K562 (cell line): ENCODE measurements around the gene PIP4K2A. TPM values are rescaled to one million over a fixed set of nuclear protein-coding genes. Genes with fewer than 3 reads are reported as not detected.

Source experiments
- ARID3B ChIP-seq: fragments of 250-450 bp; sonication (Bioruptor Pico); IDR thresholded peaks from 2 replicates; pipeline ENCODE4 v1.4.0; 2020; ENCODE audit warnings: borderline replicate concordance
- BRF1 ChIP-seq: IDR thresholded peaks from 3 replicates; pipeline ENCODE4 v1.6.1; 2011; ENCODE audit warnings: borderline replicate concordance, mild to moderate bottlenecking; ENCODE audit not compliant: insufficient read length; ENCODE audit errors: extremely low read depth
- EGR1 ChIP-seq: fragments of 450-650 bp; conservative IDR thresholded peaks from 2 replicates; pipeline ENCODE4 v1.6.1; 2017; ENCODE audit warnings: mild to moderate bottlenecking
- ELF1 ChIP-seq: fragments of 200-800 bp; sonication (Bioruptor generic); IDR thresholded peaks from 2 replicates; pipeline ENCODE4 v1.6.1; 2016; ENCODE audit warnings: missing genetic modification characterization, missing compliant biosample characterization
- HDGF ChIP-seq: fragments of 450-650 bp; IDR thresholded peaks from 2 replicates; pipeline ENCODE4 v1.6.1; 2016
- MITF ChIP-seq: IDR thresholded peaks from 2 replicates; pipeline ENCODE4 v1.6.1; 2014; ENCODE audit warnings: antibody characterized with exemption
- MTA3 ChIP-seq: fragments of 450-650 bp; formaldehyde crosslinking; IDR thresholded peaks from 2 replicates; pipeline ENCODE4 v1.6.1; 2017; ENCODE audit warnings: mild to moderate bottlenecking, borderline replicate concordance
- NFATC3 ChIP-seq: fragments of 450-650 bp; IDR thresholded peaks from 2 replicates; pipeline ENCODE4 v1.6.1; 2017; ENCODE audit warnings: mild to moderate bottlenecking
- NR4A1 ChIP-seq, 2 experiments: fragments of 250-450 bp in 1 of 2; fragments of 450-650 bp in 1 of 2; sonication (Bioruptor Pico) in 1 of 2; IDR thresholded peaks; 2 replicates each; pipeline versions ENCODE4 v1.4.0 to v1.6.1; 2016 to 2020; ENCODE audit warnings: mild to moderate bottlenecking in 2 of 2, missing compliant biosample characterization in 1 of 2, missing genetic modification characterization in 1 of 2, moderate library complexity in 1 of 2
- SMARCA5 ChIP-seq: fragments of 450-650 bp; IDR thresholded peaks from 2 replicates; pipeline ENCODE4 v1.6.1; 2016
- SREBF2 ChIP-seq: sonication (generic); formaldehyde crosslinking; IDR thresholded peaks from 2 replicates; pipeline ENCODE4 v1.4.0; 2020; ENCODE audit warnings: mild to moderate bottlenecking, missing genetic modification reagents
- TAF15 ChIP-seq: fragments of 200-400 bp; formaldehyde crosslinking; IDR thresholded peaks from 2 replicates; pipeline ENCODE4 v1.6.1; 2017; ENCODE audit warnings: mild to moderate bottlenecking, low read depth, low read length, moderate library complexity
- TARDBP ChIP-seq: fragments of 450-650 bp; IDR thresholded peaks from 2 replicates; pipeline ENCODE4 v1.6.1; 2016
- ZBTB5 ChIP-seq: fragments of 450-650 bp; IDR thresholded peaks from 2 replicates; pipeline ENCODE4 v1.6.1; 2017; ENCODE audit warnings: antibody characterized with exemption
- ZFP36 ChIP-seq: fragments of 150-350 bp; IDR thresholded peaks from 2 replicates; pipeline ENCODE4 v1.6.1; 2018; ENCODE audit warnings: low read length, low read depth; ENCODE audit not compliant: partially characterized antibody
- ZKSCAN3 ChIP-seq: fragments of 250-450 bp; sonication (Bioruptor Pico); IDR thresholded peaks from 2 replicates; pipeline ENCODE4 v1.4.0; 2020
- ZNF24 ChIP-seq: fragments of 450-650 bp; IDR thresholded peaks from 2 replicates; pipeline ENCODE4 v1.6.1; 2016
- ZNF717 ChIP-seq: fragments of 250-450 bp; sonication (Bioruptor Pico); IDR thresholded peaks from 2 replicates; pipeline ENCODE4 v1.5.0; 2021
- polyA plus RNA-seq, 8 experiments: library from polyadenylated mRNA; depleted of rRNA in 4 of 8; stranded (reverse) in 5 of 8; unstranded in 3 of 8; fragments of >200 nt; fragmentation: Nextera tagmentation in 2 of 8; fragmentation: Illumina TruSeq in 1 of 8; extraction: Ambion mirVana in 2 of 8; extraction: Trizol in 1 of 8; gene quantifications; 2 replicates each; pipeline versions ENCODE4 v1.2.1 to v1.2.3, GENCODE V29; 2011 to 2014; ENCODE audit warnings: inconsistent platforms in 1 of 8, missing spikeins in 1 of 8
- total RNA-seq, 7 experiments: library from RNA; depleted of rRNA in 6 of 7; stranded (reverse); fragments of >200 nt in 6 of 7; fragmentation: Illumina TruSeq in 2 of 7; extraction: Trizol in 2 of 7; gene quantifications; 2 replicates each; pipeline versions ENCODE4 v1.2.1 to v1.2.3, GENCODE V29; 2011 to 2021; ENCODE audit warnings: low replicate concordance in 1 of 7
- TF ChIP-seq, protein P1 (sequence below): fragments of 250-450 bp; sonication (Bioruptor Pico); IDR thresholded peaks from 2 replicates; pipeline ENCODE4 v1.5.1; 2021; ENCODE audit warnings: mild to moderate bottlenecking
- TF ChIP-seq, protein P2 (sequence below), 2 experiments: fragments of 450-650 bp; IDR thresholded peaks; 2 replicates each; pipeline ENCODE4 v1.6.1; 2018; ENCODE audit warnings: mild to moderate bottlenecking in 2 of 2, low read depth in 1 of 2; ENCODE audit not compliant: partially characterized antibody in 2 of 2

Gene PIP4K2A
- total and polyA plus RNA-seq, 9 of the 15 experiments (the other 6 are each of a cell fraction or from before 2014, with no cell fraction given): 35.6 to 117 (median 71.9) TPM

DNA sequence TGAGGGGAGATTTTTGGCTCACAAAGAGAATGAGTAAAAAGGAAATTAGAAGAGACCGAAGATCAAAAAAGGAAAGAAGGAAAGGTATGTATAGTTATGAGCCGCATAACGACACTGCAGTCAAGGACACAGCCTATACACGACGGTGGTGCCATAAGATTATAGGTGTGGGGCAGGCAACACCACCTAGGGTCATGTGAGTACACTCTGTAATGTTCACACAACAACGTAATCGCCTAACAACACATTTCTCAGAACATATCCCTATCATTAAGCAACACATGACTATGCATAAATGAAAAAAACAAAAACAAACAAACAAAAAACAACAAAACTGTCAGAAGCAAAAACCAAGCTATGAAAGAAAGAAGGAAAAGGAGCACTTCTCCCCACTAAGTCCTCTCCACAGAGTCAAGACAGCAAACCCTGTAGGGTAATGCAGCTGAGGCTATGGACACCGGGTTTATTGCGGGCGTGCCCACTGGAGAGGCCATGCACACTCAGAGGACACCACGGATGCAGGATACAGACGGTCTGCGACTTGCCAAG is 45.1 kb downstream of the PIP4K2A start (continued):
- no peak for TF ChIP-seq ZBTB5
- TF ChIP-seq NFATC3: no peak
- no peak for TF ChIP-seq ZNF24
- TF ChIP-seq EGR1: no peak
- no peak for TF ChIP-seq TAF15
- no peak for TF ChIP-seq ZKSCAN3 (CRISPR knock-in tag)
- TF ChIP-seq SMARCA5: no peak
- TF ChIP-seq NR4A1 (CRISPR knock-in tag; IDR thresholded peaks at IDR 0.05): no peak
- TF ChIP-seq NR4A1 (tag; IDR thresholded peaks at IDR 0.05): no peak
- no peak for TF ChIP-seq ARID3B (CRISPR knock-in tag)
- TF ChIP-seq, protein P1, sequence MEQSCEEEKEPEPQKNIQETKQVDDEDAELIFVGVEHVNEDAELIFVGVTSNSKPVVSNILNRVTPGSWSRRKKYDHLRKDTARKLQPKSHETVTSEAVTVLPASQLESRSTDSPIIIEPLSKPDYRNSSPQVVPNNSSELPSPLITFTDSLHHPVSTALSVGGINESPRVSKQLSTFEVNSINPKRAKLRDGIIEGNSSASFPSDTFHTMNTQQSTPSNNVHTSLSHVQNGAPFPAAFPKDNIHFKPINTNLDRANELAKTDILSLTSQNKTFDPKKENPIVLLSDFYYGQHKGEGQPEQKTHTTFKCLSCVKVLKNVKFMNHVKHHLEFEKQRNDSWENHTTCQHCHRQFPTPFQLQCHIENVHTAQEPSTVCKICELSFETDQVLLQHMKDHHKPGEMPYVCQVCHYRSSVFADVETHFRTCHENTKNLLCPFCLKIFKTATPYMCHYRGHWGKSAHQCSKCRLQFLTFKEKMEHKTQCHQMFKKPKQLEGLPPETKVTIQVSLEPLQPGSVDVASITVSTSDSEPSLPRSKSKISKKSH (CRISPR knock-in tag): no peak
- no peak for TF ChIP-seq TARDBP
- no peak for TF ChIP-seq MITF
- no peak for TF ChIP-seq ZFP36
- TF ChIP-seq ELF1 (tag): no peak
- TF ChIP-seq HDGF: 0 out of 2 replicates have a peak, but pooled peaks have one; percentile 31
- no peak for TF ChIP-seq MTA3
- no peak for TF ChIP-seq ZNF717 (CRISPR knock-in tag)
- no peak for TF ChIP-seq SREBF2 (CRISPR knock-in tag)
- TF ChIP-seq BRF1: no peak
- TF ChIP-seq, protein P2, sequence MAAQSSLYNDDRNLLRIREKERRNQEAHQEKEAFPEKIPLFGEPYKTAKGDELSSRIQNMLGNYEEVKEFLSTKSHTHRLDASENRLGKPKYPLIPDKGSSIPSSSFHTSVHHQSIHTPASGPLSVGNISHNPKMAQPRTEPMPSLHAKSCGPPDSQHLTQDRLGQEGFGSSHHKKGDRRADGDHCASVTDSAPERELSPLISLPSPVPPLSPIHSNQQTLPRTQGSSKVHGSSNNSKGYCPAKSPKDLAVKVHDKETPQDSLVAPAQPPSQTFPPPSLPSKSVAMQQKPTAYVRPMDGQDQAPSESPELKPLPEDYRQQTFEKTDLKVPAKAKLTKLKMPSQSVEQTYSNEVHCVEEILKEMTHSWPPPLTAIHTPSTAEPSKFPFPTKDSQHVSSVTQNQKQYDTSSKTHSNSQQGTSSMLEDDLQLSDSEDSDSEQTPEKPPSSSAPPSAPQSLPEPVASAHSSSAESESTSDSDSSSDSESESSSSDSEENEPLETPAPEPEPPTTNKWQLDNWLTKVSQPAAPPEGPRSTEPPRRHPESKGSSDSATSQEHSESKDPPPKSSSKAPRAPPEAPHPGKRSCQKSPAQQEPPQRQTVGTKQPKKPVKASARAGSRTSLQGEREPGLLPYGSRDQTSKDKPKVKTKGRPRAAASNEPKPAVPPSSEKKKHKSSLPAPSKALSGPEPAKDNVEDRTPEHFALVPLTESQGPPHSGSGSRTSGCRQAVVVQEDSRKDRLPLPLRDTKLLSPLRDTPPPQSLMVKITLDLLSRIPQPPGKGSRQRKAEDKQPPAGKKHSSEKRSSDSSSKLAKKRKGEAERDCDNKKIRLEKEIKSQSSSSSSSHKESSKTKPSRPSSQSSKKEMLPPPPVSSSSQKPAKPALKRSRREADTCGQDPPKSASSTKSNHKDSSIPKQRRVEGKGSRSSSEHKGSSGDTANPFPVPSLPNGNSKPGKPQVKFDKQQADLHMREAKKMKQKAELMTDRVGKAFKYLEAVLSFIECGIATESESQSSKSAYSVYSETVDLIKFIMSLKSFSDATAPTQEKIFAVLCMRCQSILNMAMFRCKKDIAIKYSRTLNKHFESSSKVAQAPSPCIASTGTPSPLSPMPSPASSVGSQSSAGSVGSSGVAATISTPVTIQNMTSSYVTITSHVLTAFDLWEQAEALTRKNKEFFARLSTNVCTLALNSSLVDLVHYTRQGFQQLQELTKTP (IDR thresholded peaks at IDR 0.05; ENCODE audit: low read depth in 1 of 2, partially characterized antibody in 2 of 2): peak in 1 of 2 experiments; percentile 68
